ENCODE results near the gene THBS2.

The THBS2 gene

GRCh38 chr6:169243661-169244060 is 10.0 kb downstream of the THBS2 start:
- no peak for TF ChIP-seq CTCF (IDR thresholded peaks at IDR 0.05; ENCODE audit: low read length, missing control alignments)
- no peak for DNase-seq (ENCODE audit: low read depth)
- no peak overlapping the region for H3K4me3 ChIP-seq (replicated peaks; ENCODE audit: low read depth, low read length)

- no peak for TF ChIP-seq CTCF (IDR thresholded peaks at IDR 0.05; ENCODE audit: low read length, missing control alignments)
These were observed 10.5 kb downstream of the THBS2 start for GRCh38 chr6:169243186-169243585.

GRCh38 chr6:169241688-169242350 is 11.8 kb downstream of the THBS2 start:
- no peak for DNase-seq (ENCODE audit: low read depth)
- H3K4me3 ChIP-seq (replicated peaks; ENCODE audit: low read depth, low read length) = no peak overlapping the region
- TF ChIP-seq CTCF (IDR thresholded peaks at IDR 0.05; ENCODE audit: low read length, missing control alignments) = no peak

More at GRCh38 chr6:169243186-169243585, 10.5 kb downstream of the THBS2 start:
- DNase-seq (ENCODE audit: low read depth) = no peak
- no peak overlapping the region for H3K4me3 ChIP-seq (replicated peaks; ENCODE audit: low read depth, low read length)

- no peak overlapping the region for H3K4me3 ChIP-seq (replicated peaks; ENCODE audit: low read depth, low read length)
- DNase-seq (ENCODE audit: low read depth) = no peak
- TF ChIP-seq CTCF (IDR thresholded peaks at IDR 0.05; ENCODE audit: low read length, missing control alignments) = no peak
These were observed 12.9 kb downstream of the THBS2 start for GRCh38 chr6:169240591-169241390.

- TF ChIP-seq CTCF (IDR thresholded peaks at IDR 0.05; ENCODE audit: low read length, missing control alignments) = no peak
- DNase-seq (ENCODE audit: low read depth) = no peak
These were observed 13.5 kb downstream of the THBS2 start for GRCh38 chr6:169240125-169240524.

GRCh38 chr6:169239181-169239580 is 14.5 kb downstream of the THBS2 start:
- no peak overlapping the region for H3K4me3 ChIP-seq (replicated peaks; ENCODE audit: low read depth, low read length)
- no peak for DNase-seq (ENCODE audit: low read depth)
- no peak for TF ChIP-seq CTCF (IDR thresholded peaks at IDR 0.05; ENCODE audit: low read length, missing control alignments)

More at GRCh38 chr6:169240125-169240524, 13.5 kb downstream of the THBS2 start:
- no peak overlapping the region for H3K4me3 ChIP-seq (replicated peaks; ENCODE audit: low read depth, low read length)

Measured in fibroblast of pulmonary artery (primary cell).